NB4 (cell line): Measurements from ENCODE around the gene UNC5C.

Source experiments
- DNase-seq: peaks from one replicate; pipeline ENCODE4 v3.0.0; 2010; ENCODE audit warnings: low read depth
- H3K4me3 ChIP-seq: one replicate; pipeline ENCODE4 v1.5.1; 2011; ENCODE audit warnings: mild to moderate bottlenecking, low read depth, low read length, moderate library complexity
- CTCF ChIP-seq: IDR thresholded peaks from one replicate; pipeline ENCODE4 v1.5.1; 2012; ENCODE audit warnings: low read depth, low read length
- MAX ChIP-seq: IDR thresholded peaks from 2 replicates; pipeline ENCODE4 v1.6.1; 2011; ENCODE audit warnings: low read depth, low read length
- MYC ChIP-seq: IDR thresholded peaks from 2 replicates; pipeline ENCODE4 v1.6.1; 2011; ENCODE audit warnings: low read depth, low read length
- POLR2A ChIP-seq: IDR thresholded peaks from 2 replicates; pipeline ENCODE4 v1.6.1; 2011; ENCODE audit warnings: mild to moderate bottlenecking; ENCODE audit not compliant: insufficient read length; ENCODE audit errors: extremely low read depth

UNC5C gene

GRCh38 chr4:95232358-95233156 lies 316.2 kb downstream of the UNC5C start:
- H3K4me3 ChIP-seq: no peak overlapping the region
- no peak for TF ChIP-seq CTCF
- TF ChIP-seq POLR2A: no peak
- no peak for TF ChIP-seq MYC
- TF ChIP-seq MAX: no peak
- DNase-seq: no peak

- TF ChIP-seq POLR2A (no peak), MYC (no peak), MAX (no peak), CTCF (no peak)
- no peak for DNase-seq
- no peak overlapping the region for H3K4me3 ChIP-seq
Measured at GRCh38 chr4:95231681-95232080, 317.1 kb downstream of the UNC5C start.

- no peak for DNase-seq
- no peak for TF ChIP-seq CTCF
- no peak overlapping the region for H3K4me3 ChIP-seq
Measured at GRCh38 chr4:95225849-95226248, 322.9 kb downstream of the UNC5C start.

- DNase-seq: no peak
- no peak overlapping the region for H3K4me3 ChIP-seq
- TF ChIP-seq POLR2A (no peak), CTCF (no peak), MAX (no peak), MYC (no peak)
Measured at GRCh38 chr4:95224402-95224801, 324.4 kb downstream of the UNC5C start.

GRCh38 chr4:95220205-95221175 lies 328.3 kb downstream of the UNC5C start:
- no peak for TF ChIP-seq POLR2A
- TF ChIP-seq MAX: no peak
- no peak for TF ChIP-seq CTCF
- no peak for TF ChIP-seq MYC
- DNase-seq: no peak
- H3K4me3 ChIP-seq: no peak overlapping the region
